Spinal cord (tissue), 10 donors: Measurements from ENCODE around the gene ARSH. TPM values are rescaled to one million over a fixed set of nuclear protein-coding genes. Genes with fewer than 3 reads are reported as not detected.
"Not testable (repeated sequence)": the region's sequence is repeated elsewhere in the genome, so short reads cannot be mapped to it uniquely, and the experiment has no call there.

Experiments used
- DNase-seq, 6 donors: peaks; one replicate each; pipeline versions ENCODE4 v3.0.0 to v3.0.0-alpha.2; 2013 to 2015; ENCODE audit warnings: low spot score in 6 of 6, low read depth in 4 of 6
- H3K27ac ChIP-seq: one replicate; pipeline ENCODE4 v1.5.1; 2013; ENCODE audit warnings: low read depth, low read length, control low read depth
- H3K27me3 ChIP-seq: one replicate; pipeline ENCODE4 v1.6.1; 2013; ENCODE audit warnings: low read length; ENCODE audit not compliant: control insufficient read depth, insufficient read depth
- H3K36me3 ChIP-seq: one replicate; pipeline ENCODE4 v1.6.1; 2013; ENCODE audit warnings: low read length; ENCODE audit not compliant: control insufficient read depth, insufficient read depth
- H3K4me1 ChIP-seq: one replicate; pipeline ENCODE4 v1.6.1; 2013; ENCODE audit warnings: low read length; ENCODE audit not compliant: control insufficient read depth, insufficient read depth
- H3K4me3 ChIP-seq: one replicate; pipeline ENCODE4 v1.5.1; 2013; ENCODE audit warnings: low read depth, low read length, control low read depth
- H3K9me3 ChIP-seq: one replicate; pipeline ENCODE4 v1.6.1; 2013; ENCODE audit warnings: low read length; ENCODE audit not compliant: control insufficient read depth, insufficient read depth
- WGBS: methylation state at CpG from one replicate; pipeline ENCODE4 v1.1.5; 2013; ENCODE audit warnings: missing lambda C conversion rate; ENCODE audit not compliant: insufficient coverage; 5-methylcytosine and 5-hydroxymethylcytosine counted together
- polyA plus RNA-seq, 2 donors: library from polyadenylated mRNA; unstranded; fragments of 120-200 nt; gene quantifications; one replicate each; pipeline ENCODE4 v1.2.1, GENCODE V29; 2013; ENCODE audit not compliant: insufficient read length in 2 of 2
- total RNA-seq, 2 donors: library from RNA; depleted of rRNA in 1 of 2; stranded (reverse); fragments of 120-200 nt in 1 of 2; fragments of >200 nt in 1 of 2; gene quantifications; one replicate each; pipeline versions ENCODE4 v1.2.3 to v1.2.4, GENCODE V29; 2013 to 2014
- donor health status: healthy.

Gene ARSH
- total and polyA plus RNA-seq, 4 donors = not detected

- no peaks in the 10 kb centered on the region for H3K4me1 ChIP-seq
- no peaks in the 10 kb centered on the region for H3K9me3 ChIP-seq
- WGBS = 89% methylated on average over 3 of the region's 10 CpGs
- no peak overlapping the region for H3K27ac ChIP-seq
- no peaks in the 10 kb centered on the region for H3K27me3 ChIP-seq
- H3K4me3 ChIP-seq = no peak overlapping the region
- DNase-seq = peak in 2 of 6 donors; percentile 16 to 36
- H3K36me3 ChIP-seq = no peaks in the 10 kb centered on the region
These were observed 19.9 kb downstream of the ARSH start for GRCh38 chrX:3026074-3026815.

GRCh38 chrX:3029129-3029528 lies 22.8 kb downstream of the ARSH start:
- no peak overlapping the region for H3K27ac ChIP-seq
- peaks cover 2% of the 10 kb centered on the region for H3K9me3 ChIP-seq
- H3K27me3 ChIP-seq = no peaks in the 10 kb centered on the region
- H3K36me3 ChIP-seq = no peaks in the 10 kb centered on the region
- H3K4me3 ChIP-seq = no peak overlapping the region
- no peaks in the 10 kb centered on the region for H3K4me1 ChIP-seq
- 83% methylated on average over 9 of the region's 13 CpGs for WGBS
- DNase-seq = no peak

- DNase-seq = no peak
- 67% methylated on average over 1 of the region's 3 CpGs for WGBS
- H3K27me3 ChIP-seq = no peaks in the 10 kb centered on the region
- H3K27ac ChIP-seq = no peak overlapping the region
- no peaks in the 10 kb centered on the region for H3K36me3 ChIP-seq
- peaks cover 2% of the 10 kb centered on the region for H3K9me3 ChIP-seq
- no peaks in the 10 kb centered on the region for H3K4me1 ChIP-seq
- H3K4me3 ChIP-seq = no peak overlapping the region
These were observed 30.9 kb downstream of the ARSH start for GRCh38 chrX:3037218-3037617.

DNA sequence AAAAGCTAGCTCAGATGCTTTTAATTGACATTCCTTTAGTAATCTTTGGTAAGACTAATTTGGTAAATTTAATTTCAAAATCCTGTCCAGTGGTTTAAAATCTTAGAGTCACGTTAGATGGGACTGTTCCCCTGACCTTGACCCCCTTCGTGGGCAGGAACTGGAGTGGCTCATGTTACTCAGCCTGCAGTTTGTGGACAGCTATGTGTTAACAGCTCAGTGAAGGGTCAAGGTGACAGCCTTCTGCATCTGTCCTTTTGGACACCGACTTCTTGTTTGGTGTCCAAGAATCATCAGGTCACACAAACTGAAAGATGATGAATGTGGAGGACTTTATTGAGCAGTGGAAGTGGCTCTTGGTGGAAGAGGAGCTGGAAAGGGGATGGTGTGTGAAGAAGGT lies 37.9 kb downstream of the ARSH start:
- DNase-seq = no peak
- 86% methylated on average over 3 of the region's 3 CpGs for WGBS
- no peaks in the 10 kb centered on the region for H3K36me3 ChIP-seq
- H3K27ac ChIP-seq = no peak overlapping the region
- H3K27me3 ChIP-seq = no peaks in the 10 kb centered on the region
- H3K4me1 ChIP-seq = no peaks in the 10 kb centered on the region
- no peaks in the 10 kb centered on the region for H3K9me3 ChIP-seq
- no peak overlapping the region for H3K4me3 ChIP-seq

GRCh38 chrX:3044671-3045070 lies 38.3 kb downstream of the ARSH start:
- H3K36me3 ChIP-seq = no peaks in the 10 kb centered on the region
- H3K4me3 ChIP-seq = no peak overlapping the region
- WGBS = 83% methylated on average over 3 of the region's 6 CpGs
- no peaks in the 10 kb centered on the region for H3K27me3 ChIP-seq
- H3K4me1 ChIP-seq = no peaks in the 10 kb centered on the region
- no peak for DNase-seq
- H3K9me3 ChIP-seq = no peaks in the 10 kb centered on the region
- H3K27ac ChIP-seq = no peak overlapping the region

DNA sequence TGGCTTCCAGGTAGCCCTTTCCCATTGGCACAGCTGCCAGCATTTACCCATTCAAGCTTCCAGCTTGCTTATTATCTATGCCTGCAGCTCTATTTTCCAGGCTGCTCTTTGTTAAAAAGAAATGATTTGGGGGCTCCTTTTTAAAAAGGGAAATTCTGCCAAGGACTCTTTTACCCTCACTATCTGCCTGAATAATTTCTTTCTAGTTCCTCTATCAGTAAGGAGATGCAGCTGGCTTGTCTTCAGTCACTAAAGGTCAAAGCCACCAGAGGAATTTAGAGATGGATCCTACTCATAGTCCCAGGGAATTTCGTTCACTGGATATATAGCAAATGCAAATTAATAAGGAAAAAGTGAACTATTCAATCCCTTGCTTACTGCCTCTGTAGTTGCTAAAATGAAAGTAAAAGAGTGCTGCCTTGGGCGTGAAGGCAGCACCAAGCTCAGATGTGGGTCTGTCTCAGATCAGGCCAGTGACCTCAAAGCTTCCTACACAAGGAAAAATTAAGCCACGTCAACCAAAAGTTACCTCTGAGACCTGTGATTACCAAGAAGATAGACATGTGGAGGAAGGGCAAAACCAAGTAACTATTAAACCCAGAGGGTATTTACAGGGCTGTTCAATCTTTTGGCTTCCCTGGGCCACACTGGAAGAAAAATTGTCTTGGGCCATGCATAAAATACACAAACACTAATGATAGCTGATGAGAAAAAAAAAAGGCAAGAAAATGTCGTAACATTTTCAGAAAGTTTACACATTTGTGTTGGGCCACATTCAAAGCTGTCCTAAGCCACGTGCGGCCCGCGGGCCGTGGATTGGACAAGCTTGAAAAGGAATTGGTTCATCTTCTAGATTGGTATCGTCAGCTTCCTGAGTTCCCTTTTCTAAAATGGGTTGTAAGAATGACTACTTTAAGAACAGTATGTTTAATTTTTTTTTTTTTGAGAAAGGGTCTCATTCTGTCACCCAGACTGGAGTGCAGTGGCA lies 40.2 kb downstream of the ARSH start:
- no peaks in the 10 kb centered on the region for H3K36me3 ChIP-seq
- no peak for DNase-seq
- no peak overlapping the region for H3K4me3 ChIP-seq
- no peaks in the 10 kb centered on the region for H3K4me1 ChIP-seq
- H3K27ac ChIP-seq = no peak overlapping the region
- H3K9me3 ChIP-seq = no peaks in the 10 kb centered on the region
- 95% methylated on average over 6 of the region's 10 CpGs for WGBS
- H3K27me3 ChIP-seq = no peaks in the 10 kb centered on the region

- not testable (repeated sequence) for H3K27ac ChIP-seq, H3K9me3 ChIP-seq, H3K4me3 ChIP-seq, DNase-seq, H3K27me3 ChIP-seq, H3K4me1 ChIP-seq, H3K36me3 ChIP-seq
- WGBS = no CpG with 5 or more reads among the region's 11 CpGs
These were observed 44.3 kb downstream of the ARSH start for GRCh38 chrX:3050523-3051175.

DNA sequence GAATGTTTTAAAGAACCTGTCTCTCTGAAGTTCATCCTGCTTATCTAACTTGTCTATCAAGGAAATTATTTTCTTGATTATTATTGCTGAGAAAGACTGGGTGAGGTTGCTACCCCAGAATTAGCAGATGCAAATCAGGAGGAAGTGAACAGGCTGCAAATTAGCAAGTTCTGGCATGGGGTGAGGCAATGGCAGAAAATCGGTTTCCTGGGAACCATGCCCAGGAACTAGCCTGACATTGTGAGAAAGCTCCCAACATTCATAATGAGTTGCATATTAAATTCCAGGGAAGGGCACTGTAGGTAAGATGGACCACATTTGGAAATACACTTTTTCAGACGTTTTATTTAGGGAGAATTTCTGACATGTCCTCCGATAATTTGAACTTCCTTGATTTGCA lies 46.5 kb downstream of the ARSH start:
- WGBS = 62% methylated on average over 2 of the region's 3 CpGs
- Histone ChIP-seq H3K27me3 (no peaks in the 10 kb centered on the region), H3K27ac (no peak overlapping the region), H3K36me3 (no peaks in the 10 kb centered on the region), H3K9me3 (no peaks in the 10 kb centered on the region), H3K4me3 (no peak overlapping the region), H3K4me1 (peaks cover 3% of the 10 kb centered on the region)
- DNase-seq = peak in 5 of 6 donors; percentile 18 to 90 (median 58)

DNA sequence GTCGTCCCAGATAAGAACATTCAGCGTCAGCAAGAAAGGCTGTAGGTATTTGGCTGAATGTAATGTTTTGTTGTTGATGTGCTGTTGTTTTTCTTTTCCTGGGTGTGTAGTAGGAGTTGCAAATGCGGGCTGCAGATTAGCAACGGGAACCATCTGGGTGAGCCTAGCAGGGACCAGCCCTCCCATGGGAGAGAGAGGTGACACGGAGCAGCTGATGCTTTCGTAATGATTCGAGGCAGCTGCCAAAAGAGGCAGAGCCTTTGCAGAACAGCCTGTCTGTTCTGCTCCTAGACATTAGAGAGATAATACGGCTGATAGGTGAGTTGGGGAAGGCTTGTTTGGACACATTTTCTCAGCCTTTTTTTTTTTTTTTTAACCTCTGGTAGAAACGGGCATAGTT lies 60.2 kb downstream of the ARSH start:
- no peaks in the 10 kb centered on the region for H3K27me3 ChIP-seq
- no peak overlapping the region for H3K4me3 ChIP-seq
- no peak overlapping the region for H3K27ac ChIP-seq
- H3K36me3 ChIP-seq = no peaks in the 10 kb centered on the region
- H3K9me3 ChIP-seq = no peaks in the 10 kb centered on the region
- peak in 3 of 6 donors; percentile 6 to 78 (median 65) for DNase-seq
- no peaks in the 10 kb centered on the region for H3K4me1 ChIP-seq
- WGBS = 28% methylated on average over 6 of the region's 9 CpGs
